BJ (cell line): Measurements from ENCODE around the gene PHLDA2. TPM values are rescaled to one million over a fixed set of nuclear protein-coding genes. Genes with fewer than 3 reads are reported as not detected.

Experiments used
- CTCF ChIA-PET: fragments of 350-600 bp; formaldehyde crosslinking; extraction: SDS; loops from one replicate; lab custom pipeline; 2021; ENCODE audit warnings: antibody characterized with exemption, inconsistent platforms; lab: Yijun Ruan, JAX
- POLR2A ChIA-PET: fragments of 300-600 bp; sonication (Branson Sonifier 250); formaldehyde crosslinking; extraction: SDS; loops from one replicate; lab custom pipeline; 2021; ENCODE audit warnings: antibody characterized with exemption; lab: Charles Lee
- DNase-seq: peaks from one replicate; pipeline ENCODE4 v3.0.0-alpha.2; 2011; ENCODE audit warnings: low read depth
- H3K27me3 ChIP-seq: 2 replicates; pipeline ENCODE4 v1.6.0; 2011; ENCODE audit warnings: low read length; ENCODE audit not compliant: control insufficient read depth, insufficient read depth
- H3K36me3 ChIP-seq: 2 replicates; pipeline ENCODE4 v1.5.1; 2011; ENCODE audit warnings: low read length; ENCODE audit not compliant: control insufficient read depth, insufficient read depth
- H3K4me3 ChIP-seq: 2 replicates; pipeline ENCODE4 v1.5.1; 2011; ENCODE audit warnings: low read depth, mild to moderate bottlenecking, control low read depth, low read length
- polyA plus RNA-seq: library from polyadenylated mRNA; depleted of rRNA; stranded (reverse); fragments of >200 nt; gene quantifications from 2 replicates; pipeline ENCODE4 v1.2.3, GENCODE V29; 2011
- TF ChIP-seq, protein P1 (sequence below): IDR thresholded peaks from 2 replicates; pipeline ENCODE4 v1.5.1; 2011; ENCODE audit warnings: low read depth, mild to moderate bottlenecking, control low read depth, inconsistent platforms, low read length, moderate library complexity; ENCODE audit not compliant: insufficient read depth

Gene PHLDA2
- polyA plus RNA-seq, 1 experiment: 12.8 TPM

DNA sequence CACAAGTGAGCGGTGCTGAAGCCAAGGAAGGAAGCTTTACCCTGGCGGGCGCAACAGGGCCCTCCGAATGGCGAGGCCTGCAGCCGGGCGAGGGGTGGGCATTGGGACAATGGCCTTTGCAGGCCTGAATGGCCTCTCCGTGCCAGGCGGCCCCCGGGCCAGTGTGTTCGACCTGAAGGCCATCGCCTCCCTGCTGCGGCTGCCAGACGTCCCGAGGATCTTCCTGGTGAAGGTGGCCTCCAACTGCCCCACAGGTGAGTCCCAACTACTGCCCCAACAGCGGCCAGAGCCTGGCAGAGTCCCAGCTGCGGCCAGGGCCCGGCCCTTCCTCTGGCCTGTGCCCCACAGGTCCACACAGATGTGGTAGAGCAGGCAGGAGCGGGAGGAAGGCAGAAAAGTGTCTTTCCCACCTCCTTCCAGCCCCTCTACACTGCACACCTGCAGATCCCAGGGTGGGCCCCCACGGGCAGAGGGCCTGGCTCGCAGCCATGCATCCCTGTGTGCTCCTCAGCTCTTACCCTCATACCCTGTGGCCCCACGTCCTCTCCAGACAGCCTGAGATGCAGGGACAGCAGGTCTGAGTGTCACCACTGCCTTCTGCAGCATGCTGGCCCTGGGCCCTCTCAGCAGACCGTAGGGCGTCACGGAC is 11.3 kb downstream of the PHLDA2 start:
- H3K4me3 ChIP-seq: no peak overlapping the region
- POLR2A ChIA-PET: no interaction called here
- no peaks in the 10 kb centered on the region for H3K27me3 ChIP-seq
- DNase-seq: no peak
- no peaks in the 10 kb centered on the region for H3K36me3 ChIP-seq
- TF ChIP-seq, protein P1, sequence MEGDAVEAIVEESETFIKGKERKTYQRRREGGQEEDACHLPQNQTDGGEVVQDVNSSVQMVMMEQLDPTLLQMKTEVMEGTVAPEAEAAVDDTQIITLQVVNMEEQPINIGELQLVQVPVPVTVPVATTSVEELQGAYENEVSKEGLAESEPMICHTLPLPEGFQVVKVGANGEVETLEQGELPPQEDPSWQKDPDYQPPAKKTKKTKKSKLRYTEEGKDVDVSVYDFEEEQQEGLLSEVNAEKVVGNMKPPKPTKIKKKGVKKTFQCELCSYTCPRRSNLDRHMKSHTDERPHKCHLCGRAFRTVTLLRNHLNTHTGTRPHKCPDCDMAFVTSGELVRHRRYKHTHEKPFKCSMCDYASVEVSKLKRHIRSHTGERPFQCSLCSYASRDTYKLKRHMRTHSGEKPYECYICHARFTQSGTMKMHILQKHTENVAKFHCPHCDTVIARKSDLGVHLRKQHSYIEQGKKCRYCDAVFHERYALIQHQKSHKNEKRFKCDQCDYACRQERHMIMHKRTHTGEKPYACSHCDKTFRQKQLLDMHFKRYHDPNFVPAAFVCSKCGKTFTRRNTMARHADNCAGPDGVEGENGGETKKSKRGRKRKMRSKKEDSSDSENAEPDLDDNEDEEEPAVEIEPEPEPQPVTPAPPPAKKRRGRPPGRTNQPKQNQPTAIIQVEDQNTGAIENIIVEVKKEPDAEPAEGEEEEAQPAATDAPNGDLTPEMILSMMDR: no peak
- CTCF ChIA-PET: interaction anchor here (0.6 to 2.5 kb wide), 3 partner anchors 12 to 15 kb away, joined by 3 to 7 read pairs (median 3); partner anchors contain the start of gene PHLDA2

DNA sequence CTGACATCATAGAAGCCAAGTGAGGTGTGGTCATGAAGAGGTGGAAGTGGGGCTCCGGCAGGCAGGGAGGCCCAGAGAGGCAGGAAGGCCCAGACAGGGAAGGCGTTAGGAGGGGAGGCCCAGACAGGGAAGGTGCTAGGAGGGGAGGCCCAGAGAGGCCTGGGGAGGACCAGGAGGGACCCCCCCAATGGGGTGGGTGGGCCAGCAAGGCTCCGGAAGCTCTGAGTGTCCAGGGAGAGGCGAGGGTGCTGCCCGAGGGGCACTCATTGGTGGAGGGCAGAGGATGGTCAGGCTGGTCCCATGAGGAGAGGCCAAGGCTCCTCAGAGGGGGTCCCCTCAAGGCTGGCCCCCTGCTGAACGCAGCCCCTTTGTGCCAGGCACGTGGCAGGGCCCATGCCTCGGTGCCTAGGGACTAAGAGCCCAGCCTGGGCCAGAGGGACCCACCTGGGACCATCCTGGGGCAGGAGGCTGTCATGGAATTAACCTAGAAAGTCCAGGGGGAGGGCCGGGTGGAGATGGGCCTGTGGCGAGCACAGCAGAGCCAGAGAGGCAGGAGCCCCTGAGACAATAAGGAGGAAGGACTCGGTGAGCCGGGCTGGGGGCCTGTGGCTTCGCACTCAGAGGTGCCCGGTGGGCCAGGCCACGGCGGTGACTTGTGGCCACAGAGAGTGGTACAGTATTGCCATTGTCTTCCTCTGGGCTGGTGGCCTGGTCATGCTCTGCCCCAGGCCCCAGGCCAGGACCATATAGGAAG is 12.2 kb downstream of the PHLDA2 start:
- ChIA-PET POLR2A (no interaction called here), CTCF (interaction anchor here (0.6 to 2.5 kb wide), 4 partner anchors 10 to 13 kb away, joined by 3 to 7 read pairs (median 4); partner anchors contain the start of gene PHLDA2)
- no peak for DNase-seq
- TF ChIP-seq, protein P1: no peak
- Histone ChIP-seq H3K27me3 (no peaks in the 10 kb centered on the region), H3K36me3 (no peaks in the 10 kb centered on the region), H3K4me3 (no peak overlapping the region)

DNA sequence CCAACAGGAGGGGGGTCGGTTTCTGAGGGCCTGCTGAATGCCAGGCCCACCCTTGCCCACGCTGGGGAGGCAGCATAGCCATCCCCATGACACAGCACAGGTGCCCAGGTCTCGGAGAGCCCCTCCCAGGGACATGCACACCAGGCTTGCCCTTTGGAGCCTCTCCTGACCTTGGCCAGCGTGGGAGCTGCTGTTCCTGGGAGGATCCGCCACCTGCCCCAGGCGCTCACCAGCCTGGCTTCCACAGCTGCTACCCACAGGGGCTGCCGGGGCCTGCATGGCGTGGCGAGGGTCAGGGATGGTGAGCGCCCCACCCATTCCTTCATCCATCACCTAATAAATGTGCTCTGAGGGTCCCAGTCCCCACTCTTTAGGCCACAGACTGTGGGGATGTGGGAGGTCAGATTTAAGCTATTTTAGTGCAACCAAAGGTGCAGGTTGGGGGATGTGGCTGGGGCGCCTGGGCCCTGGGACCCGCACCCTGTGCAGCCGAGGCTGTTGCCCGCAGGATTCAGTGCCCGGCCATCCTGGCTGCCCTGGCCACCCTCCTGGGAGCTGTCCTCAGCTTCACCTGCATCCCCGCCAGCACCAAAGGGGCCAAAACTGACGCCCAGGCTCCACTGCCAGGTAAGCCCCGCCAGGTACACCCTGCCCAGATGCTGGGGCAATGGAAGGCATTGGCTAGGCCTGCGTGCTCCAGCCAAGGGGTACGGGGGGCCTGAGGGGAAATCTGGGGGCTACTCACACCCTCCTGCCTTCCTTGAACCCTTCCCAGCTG is 12.9 kb downstream of the PHLDA2 start:
- no peaks in the 10 kb centered on the region for H3K36me3 ChIP-seq
- H3K27me3 ChIP-seq: no peaks in the 10 kb centered on the region
- ChIA-PET POLR2A (no interaction called here), CTCF (interaction anchor here (0.9 to 1.3 kb wide), 2 partner anchors 11 to 12 kb away, joined by 3 to 4 read pairs; no protein-coding TSS in a partner anchor)
- DNase-seq: no peak
- no peak overlapping the region for H3K4me3 ChIP-seq
- TF ChIP-seq, protein P1: no peak

DNA sequence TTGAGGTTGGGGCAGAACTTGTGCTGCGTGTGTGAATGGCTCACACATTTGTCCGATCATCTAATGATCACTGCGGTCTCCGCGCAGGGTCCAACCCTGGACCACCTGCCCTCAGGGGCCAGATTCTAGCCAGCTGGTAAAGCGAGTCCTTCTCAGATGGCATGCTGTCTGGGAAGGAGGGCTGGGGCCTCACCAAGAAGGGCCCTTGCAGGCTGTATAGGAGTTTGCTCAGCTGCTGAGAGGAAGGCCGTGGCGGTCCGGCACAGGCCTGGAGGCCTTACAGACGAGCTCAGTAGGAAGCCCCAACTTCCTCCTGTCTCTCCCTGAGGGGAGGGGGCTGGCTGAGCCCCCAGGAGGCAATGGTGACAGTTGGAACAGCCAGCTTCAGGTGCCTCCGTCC is 13.7 kb downstream of the PHLDA2 start:
- DNase-seq: no peak
- TF ChIP-seq, protein P1: no peak
- ChIA-PET POLR2A (no interaction called here), CTCF (no interaction called here)
- no peak overlapping the region for H3K4me3 ChIP-seq
- no peaks in the 10 kb centered on the region for H3K27me3 ChIP-seq
- H3K36me3 ChIP-seq: no peaks in the 10 kb centered on the region
